Thyroid gland (tissue), 4 donors: ENCODE results near the gene EFNB2.

ENCODE experiments used
- CTCF ChIP-seq, 6 experiments: fragments of 200-600 bp in 3 of 6; fragments of 450-650 bp in 3 of 6; sonication (generic) in 3 of 6; IDR thresholded peaks; one replicate each; pipeline ENCODE4 v1.5.1; 2016 to 2019; ENCODE audit warnings: antibody characterized with exemption in 6 of 6, mild to moderate bottlenecking in 2 of 6, inconsistent platforms in 1 of 6, moderate library complexity in 1 of 6
- POLR2A ChIP-seq, 2 donors: fragments of 450-650 bp; IDR thresholded peaks; one replicate each; pipeline ENCODE4 v1.6.1; 2017; ENCODE audit warnings: antibody characterized with exemption in 2 of 2, mild to moderate bottlenecking in 2 of 2, moderate library complexity in 1 of 2

- TF ChIP-seq CTCF (IDR thresholded peaks at IDR 0.05) (no peak), POLR2A (IDR thresholded peaks at IDR 0.05) (no peak)
These were observed 53.5 kb downstream of the EFNB2 start for GRCh38 chr13:106481919-106482318.
